ENCODE measurements around the gene MRPS22. TPM values are rescaled to one million over a fixed set of nuclear protein-coding genes. Genes with fewer than 3 reads are reported as not detected.
A peak's percentile ranks its signal among the peaks of the same experiment; 100 is the strongest.
"Not testable (repeated sequence)": the region's sequence is repeated elsewhere in the genome, so short reads cannot be mapped to it uniquely, and the experiment has no call there.

The MRPS22 gene
- total RNA-seq, 3 donors from 2014 or later, result 39.4 to 52.0 (median 46.4) TPM

DNA sequence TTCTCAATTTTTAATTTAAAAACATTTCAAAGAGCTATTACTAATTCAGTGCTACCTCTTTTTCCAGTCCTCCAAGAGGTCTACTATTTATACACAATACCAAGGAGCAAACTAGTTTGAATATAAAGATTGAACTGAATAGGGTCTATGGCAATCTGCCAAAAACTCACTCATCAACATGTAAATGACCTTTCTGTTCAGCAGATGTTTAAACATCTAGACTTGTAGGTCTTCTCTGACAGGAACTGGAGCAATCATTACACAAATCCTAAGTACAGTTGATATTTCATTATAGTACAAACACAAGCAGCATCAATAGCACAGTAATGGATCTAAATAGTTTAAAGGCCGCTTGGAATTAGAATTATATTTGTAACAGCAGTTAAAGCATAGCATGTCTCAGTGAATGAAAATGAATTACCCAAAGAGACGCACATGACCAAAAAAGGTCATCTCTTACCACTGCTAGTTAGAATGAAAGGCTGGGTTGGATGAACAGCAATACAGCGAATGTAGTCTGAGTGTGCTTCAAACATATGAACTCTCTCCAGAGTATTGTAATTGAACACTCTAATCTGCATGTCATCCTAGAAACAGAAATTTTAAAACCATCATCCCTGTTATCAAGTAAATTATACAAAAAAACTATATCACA, 34.9 kb downstream of the MRPS22 start:
- DNase-seq, result no peak
- no peak overlapping the region for H3K4me3 ChIP-seq
- H3K36me3 ChIP-seq (ENCODE audit: low read depth), result peaks cover 12% of the 10 kb centered on the region
- TF ChIP-seq, protein P1, sequence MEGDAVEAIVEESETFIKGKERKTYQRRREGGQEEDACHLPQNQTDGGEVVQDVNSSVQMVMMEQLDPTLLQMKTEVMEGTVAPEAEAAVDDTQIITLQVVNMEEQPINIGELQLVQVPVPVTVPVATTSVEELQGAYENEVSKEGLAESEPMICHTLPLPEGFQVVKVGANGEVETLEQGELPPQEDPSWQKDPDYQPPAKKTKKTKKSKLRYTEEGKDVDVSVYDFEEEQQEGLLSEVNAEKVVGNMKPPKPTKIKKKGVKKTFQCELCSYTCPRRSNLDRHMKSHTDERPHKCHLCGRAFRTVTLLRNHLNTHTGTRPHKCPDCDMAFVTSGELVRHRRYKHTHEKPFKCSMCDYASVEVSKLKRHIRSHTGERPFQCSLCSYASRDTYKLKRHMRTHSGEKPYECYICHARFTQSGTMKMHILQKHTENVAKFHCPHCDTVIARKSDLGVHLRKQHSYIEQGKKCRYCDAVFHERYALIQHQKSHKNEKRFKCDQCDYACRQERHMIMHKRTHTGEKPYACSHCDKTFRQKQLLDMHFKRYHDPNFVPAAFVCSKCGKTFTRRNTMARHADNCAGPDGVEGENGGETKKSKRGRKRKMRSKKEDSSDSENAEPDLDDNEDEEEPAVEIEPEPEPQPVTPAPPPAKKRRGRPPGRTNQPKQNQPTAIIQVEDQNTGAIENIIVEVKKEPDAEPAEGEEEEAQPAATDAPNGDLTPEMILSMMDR (IDR thresholded peaks at IDR 0.05), result no peak
- H3K9me3 ChIP-seq, result no peaks in the 10 kb centered on the region
- ATAC-seq, result no peak
- intact Hi-C loops (cut with DNase I, micrococcal nuclease), result no loop called here
- no peaks in the 10 kb centered on the region for H3K4me1 ChIP-seq (ENCODE audit: low read depth)

DNA sequence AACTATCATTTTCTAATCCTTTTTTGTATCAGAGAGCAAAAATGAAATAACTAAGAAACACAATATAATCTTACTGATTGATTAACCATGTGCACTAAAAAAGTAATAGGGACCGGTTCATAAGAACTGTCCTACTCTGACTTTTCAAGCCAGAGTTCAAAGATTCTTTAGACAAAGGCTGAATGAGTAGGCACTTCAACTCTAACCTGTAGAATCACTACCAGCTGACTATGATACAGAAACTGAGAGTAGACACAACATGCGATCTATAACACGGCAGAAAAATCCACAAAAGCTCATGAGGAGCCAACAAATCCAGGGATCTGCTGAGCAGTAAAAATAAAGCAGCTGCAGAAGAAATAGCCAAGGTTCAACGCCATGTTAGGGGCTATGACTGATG, 36.8 kb downstream of the MRPS22 start:
- no peak overlapping the region for H3K4me3 ChIP-seq
- H3K9me3 ChIP-seq, result no peaks in the 10 kb centered on the region
- TF ChIP-seq, protein P1 (IDR thresholded peaks at IDR 0.05), result no peak
- ATAC-seq (no peak), DNase-seq (no peak)
- peaks cover 3% of the 10 kb centered on the region for H3K36me3 ChIP-seq (ENCODE audit: low read depth)
- intact Hi-C loops (cut with DNase I, micrococcal nuclease), result no loop called here
- no peaks in the 10 kb centered on the region for H3K4me1 ChIP-seq (ENCODE audit: low read depth)

DNA sequence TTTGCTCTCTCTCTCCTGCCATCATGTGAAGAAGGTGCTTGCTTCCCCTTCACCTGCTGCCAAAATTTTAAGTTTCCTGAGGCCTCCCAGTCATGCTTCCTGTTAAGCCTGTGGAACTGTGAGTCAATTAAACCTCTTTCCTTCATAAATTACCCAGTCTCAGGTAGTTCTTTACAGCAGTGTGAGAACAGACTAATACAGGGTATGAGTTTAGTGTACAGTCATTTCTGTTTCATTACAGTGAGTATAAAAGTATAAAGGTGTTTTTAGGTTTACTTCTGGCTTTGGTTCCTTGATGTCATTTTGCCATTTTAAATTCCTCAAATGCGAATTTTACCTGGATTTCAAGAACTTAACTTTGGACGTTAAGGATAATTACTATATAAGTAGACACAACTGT, 38.5 kb downstream of the MRPS22 start:
- H3K4me3 ChIP-seq; ATAC-seq; H3K4me1 ChIP-seq (ENCODE audit: low read depth); H3K9me3 ChIP-seq; H3K36me3 ChIP-seq (ENCODE audit: low read depth); intact Hi-C loops (cut with DNase I, micrococcal nuclease); DNase-seq: not testable (repeated sequence)

DNA sequence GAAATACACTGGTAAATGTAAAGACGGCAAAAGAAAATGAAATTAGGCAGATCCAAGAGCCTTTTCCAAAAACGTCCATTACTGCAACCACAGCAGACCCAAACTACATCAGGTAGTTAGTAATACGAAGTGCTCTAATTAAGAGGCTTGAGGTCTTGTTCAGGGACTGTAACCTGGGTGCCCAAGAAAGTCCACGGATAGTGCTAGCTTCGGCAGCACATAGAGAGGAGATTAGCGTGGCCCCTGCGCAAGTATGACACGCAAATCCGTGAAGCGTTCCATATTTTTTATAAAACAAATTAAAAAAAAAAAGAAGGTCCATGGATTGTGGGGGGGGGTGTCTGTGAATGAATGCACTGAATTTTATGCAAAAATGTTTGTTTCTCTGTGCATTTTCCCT, 44.3 kb downstream of the MRPS22 start:
- no peaks in the 10 kb centered on the region for H3K36me3 ChIP-seq (ENCODE audit: low read depth)
- H3K9me3 ChIP-seq, result no peaks in the 10 kb centered on the region
- peaks cover 10% of the 10 kb centered on the region for H3K4me1 ChIP-seq (ENCODE audit: low read depth)
- TF ChIP-seq, protein P1 (IDR thresholded peaks at IDR 0.05), result no peak
- DNase-seq, result no peak
- intact Hi-C loops (cut with DNase I, micrococcal nuclease), result no loop called here
- no peak overlapping the region for H3K4me3 ChIP-seq
- no peak for ATAC-seq

DNA sequence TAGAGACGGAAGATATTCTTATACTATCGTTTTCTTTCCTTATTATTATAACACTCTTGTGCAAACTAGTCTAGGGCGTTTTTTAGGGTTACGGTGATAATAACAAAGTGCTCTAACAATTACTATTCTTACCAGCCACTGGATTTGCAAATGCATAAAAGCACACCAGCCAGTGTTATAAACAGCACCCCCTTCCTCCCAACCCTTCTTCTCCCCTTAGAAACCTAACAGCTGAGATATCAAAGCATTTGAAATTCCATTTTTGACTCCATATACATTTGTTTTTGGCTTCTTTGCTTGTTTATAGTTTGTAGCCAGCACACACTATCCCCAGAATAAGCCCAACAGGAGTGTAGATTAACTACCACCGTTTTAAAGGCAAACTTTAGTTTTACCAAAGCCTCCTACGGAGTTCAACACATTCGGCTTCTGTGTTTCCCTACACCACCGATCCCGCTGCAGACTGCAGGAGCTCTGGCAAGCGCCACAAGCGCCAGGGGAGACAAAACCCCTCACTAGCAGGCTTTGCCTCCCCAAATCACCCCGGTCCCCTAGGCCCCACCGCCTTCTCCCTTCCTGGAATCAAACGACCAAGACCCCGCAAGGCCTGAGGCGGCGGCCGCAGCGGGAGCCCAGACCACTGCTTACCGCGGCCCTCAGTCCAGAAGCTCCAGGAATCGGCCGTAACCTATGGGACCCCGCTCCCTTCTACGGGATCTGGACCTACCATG, 45.2 kb downstream of the MRPS22 start:
- DNase-seq (no peak), ATAC-seq (peak; percentile 43)
- no peaks in the 10 kb centered on the region for H3K9me3 ChIP-seq
- H3K4me1 ChIP-seq (ENCODE audit: low read depth), result peaks cover 10% of the 10 kb centered on the region
- TF ChIP-seq, protein P1 (IDR thresholded peaks at IDR 0.05), result no peak
- H3K4me3 ChIP-seq, result peak overlapping the region; percentile 91
- intact Hi-C loops (cut with DNase I, micrococcal nuclease), result no loop called here
- no peaks in the 10 kb centered on the region for H3K36me3 ChIP-seq (ENCODE audit: low read depth)
